T-helper 2 cell treated with Interferon-gamma antibody and Interleukin-4, amounts not matched to agents 100 ng/mL and 5 ng/mL, for 36 hours (primary cell): ENCODE results near the gene MAT2B. TPM values are rescaled to one million over a fixed set of nuclear protein-coding genes. Genes with fewer than 3 reads are reported as not detected.

Experiments used
- intact Hi-C: fragments of 100-400 bp; cut with micrococcal nuclease; formaldehyde crosslinking; loops from one replicate; pipeline ENCODE4 v1.15.1; 2023
- total RNA-seq: library from RNA; stranded (reverse); gene quantifications from 2 replicates; pipeline ENCODE4 v1.2.3, GENCODE V29; 2022

Gene MAT2B
- total RNA-seq, 1 donor from 2014 or later: 84.5 TPM

DNA sequence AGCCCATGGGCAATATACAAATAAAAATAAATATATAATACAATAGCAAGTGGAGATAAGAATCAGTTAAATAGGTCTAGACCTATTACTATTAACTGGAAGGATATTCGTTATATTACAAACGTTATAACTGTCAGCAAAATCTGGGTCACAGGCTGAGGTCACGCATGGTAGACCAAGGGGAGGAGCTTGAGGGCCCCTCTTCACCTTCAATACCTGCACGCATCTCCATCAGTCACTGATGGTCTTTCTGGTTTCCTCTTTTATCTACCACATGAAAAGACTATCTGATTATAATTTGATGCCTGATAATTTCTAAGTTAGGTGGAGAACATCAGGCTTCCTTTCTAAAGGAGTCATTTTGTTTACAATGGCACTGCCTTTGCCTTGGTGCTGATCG, 43.2 kb downstream of the MAT2B start:
- intact Hi-C loops: no loop called here

DNA sequence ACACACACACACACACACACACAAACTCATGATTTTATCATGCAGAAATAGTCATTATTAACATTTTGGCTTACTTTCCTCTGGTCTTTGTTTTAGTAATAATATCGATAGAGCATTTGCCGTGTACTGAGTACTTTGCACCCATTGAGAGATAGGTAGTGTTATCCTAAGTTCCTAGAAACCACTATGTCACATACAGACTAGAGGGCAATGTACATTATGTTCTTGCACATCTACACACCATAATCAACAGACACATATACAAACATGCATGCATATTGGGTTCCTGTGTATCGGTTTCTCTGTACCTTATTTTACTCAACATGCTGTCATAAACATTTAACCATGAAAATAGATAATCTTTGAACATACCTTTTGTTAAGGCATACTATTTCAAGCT, 45.7 kb downstream of the MAT2B start:
- intact Hi-C loops: no loop called here

DNA sequence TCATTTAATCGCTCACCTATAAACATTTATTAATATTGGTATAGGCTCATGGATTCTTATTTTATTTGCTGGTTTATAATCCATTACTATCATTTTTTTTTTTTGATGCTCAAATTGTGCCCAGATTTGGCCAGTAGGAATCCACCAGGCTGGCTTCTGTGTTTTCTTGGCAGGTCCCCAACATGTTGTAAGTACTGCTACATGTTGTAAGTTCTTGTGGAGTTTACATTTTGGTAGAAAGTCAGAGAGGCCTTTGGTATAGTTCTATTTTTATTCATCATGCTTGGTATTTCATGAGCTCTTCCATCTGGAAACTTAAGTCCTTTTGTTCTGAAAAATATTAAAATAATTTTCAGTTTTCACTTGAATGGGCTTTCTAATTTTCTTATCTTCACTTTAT, 47.1 kb downstream of the MAT2B start:
- intact Hi-C loops: no loop called here

DNA sequence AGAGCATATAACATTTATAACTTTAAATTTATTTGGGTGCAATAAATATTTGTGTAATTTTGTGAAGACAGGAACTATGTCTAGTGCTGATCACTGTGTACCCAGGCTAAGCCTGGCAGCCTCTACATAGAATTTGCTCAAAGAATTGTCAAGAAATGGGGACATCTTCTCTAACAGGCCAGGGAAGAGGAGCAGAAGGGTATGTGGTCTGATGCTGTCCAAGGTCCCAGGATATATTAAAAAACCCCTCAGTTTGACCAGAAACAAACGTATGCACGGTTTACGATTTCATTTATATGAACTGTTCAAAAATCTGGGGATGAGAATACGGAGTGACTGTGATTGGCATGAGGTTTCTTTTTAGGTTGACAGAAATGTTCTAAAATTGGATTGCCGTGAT, 55.9 kb downstream of the MAT2B start:
- intact Hi-C loops: loop anchor here (10.0 kb wide), 1 partner anchor 1113 kb away; no protein-coding TSS in a partner anchor

DNA sequence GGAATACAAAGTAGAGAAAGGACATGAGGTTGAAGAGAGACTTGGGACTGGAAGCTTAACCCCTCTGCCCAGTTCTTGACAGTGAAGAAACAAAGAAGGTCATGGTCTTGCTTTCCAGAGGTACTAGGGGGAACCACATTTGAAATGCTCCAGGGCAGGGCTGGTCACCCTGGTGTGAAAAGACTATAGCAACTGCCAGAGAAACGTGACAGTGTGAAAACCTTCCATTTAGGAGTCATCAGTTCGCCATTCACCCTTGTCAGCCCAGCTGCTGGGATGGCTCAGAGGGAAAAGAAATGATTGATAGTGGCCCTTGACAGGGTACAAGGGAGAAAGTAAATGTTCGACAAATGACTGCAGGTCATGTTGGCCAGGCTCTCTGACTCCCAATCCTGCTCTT, 56.7 kb downstream of the MAT2B start:
- intact Hi-C loops: loop anchor here (10.0 kb wide), 1 partner anchor 1113 kb away; no protein-coding TSS in a partner anchor

DNA sequence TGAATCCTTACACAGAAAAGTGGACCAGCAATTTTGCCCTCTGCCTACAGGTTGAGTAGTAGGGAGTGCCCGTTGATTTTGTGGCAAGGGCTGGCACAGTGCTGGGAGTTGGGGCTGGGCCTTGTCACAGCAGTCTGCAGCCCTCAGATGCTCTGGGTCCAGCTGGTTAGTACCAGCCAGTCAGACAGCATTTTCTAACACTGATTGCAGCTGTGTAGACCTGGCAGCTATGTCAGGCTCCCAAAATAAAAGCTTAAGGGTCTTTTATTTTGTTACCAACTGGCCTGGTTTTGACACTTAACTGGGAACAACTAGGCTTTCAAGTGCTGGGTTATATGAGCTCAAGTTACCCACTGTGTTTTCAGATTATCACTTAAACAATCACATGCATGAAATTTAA, 57.7 kb downstream of the MAT2B start:
- intact Hi-C loops: loop anchor here (10.0 kb wide), 1 partner anchor 1112 kb away; no protein-coding TSS in a partner anchor

DNA sequence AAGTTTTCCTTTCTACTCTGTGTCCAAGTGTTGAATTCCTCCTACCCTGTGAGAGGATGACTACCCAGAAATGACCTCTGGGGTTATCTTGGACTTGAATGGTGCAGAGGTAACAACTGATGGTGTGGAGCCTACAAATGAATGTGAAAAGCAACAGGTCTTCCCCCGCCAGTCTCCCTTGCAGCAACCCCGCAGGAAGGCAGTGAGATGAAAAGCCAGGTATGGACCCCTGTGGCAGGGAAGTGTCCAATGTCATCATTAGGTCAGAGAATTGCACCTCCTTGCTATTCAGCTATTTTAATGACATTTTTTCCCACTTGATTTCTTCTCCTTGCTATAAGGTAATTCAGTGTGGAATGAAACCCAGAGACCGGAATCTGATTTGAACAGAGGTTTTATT, 58.5 kb downstream of the MAT2B start:
- intact Hi-C loops: loop anchor here (1.0 to 10.0 kb wide), 3 partner anchors 449 to 1645 kb away; no protein-coding TSS in a partner anchor

DNA sequence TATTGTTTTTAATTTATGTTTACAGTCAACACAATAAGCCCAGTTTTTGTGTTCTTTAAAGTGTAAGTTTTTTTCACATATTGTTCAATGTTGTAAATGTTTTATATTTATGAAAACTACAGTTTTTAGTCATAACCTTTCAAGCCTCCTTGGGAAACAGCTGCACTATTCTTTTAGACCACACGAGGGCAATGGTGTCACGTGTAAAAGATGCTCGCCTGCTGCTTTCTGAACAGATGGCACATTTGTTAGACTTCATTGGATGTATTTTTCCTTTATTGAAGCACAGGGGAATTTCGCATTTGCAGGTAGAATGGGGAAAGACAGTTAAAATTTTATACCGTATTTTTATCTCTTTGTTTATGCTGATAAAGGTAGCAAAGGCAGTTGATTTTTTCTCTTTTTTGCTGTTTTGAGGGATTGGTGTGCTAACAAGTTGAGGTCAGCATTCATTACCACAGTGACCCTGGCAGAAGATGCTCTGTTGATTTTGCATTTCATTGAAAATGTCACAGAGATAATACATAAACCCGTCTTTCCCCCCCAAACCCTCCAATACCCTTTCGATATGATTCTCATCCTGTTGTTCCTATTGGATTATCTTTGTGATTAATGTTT, 59.0 kb downstream of the MAT2B start:
- intact Hi-C loops: loop anchor here (1.0 to 10.0 kb wide), 3 partner anchors 448 to 1645 kb away; no protein-coding TSS in a partner anchor

DNA sequence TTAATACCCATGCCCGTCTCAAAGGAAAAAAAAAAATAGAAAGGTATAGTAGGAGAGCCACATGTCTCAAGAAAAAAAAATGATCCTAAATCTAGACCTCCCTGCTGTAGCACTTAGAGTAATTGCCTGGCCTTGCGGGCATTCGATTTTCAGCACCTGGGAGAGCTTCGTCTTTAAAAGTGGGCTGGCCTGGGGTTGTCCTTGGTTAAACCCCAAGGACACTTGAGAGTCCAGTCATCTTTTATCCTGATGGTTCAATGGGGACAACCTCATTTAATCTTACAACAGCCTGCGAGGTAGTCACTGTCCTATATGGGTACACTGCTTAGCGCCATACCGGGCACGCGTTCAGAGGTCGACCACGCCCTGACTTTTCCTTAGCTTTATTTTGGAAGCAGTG, 60.1 kb downstream of the MAT2B start:
- intact Hi-C loops: loop anchor here (2.0 to 10.0 kb wide), 2 partner anchors 447 to 1109 kb away; no protein-coding TSS in a partner anchor

DNA sequence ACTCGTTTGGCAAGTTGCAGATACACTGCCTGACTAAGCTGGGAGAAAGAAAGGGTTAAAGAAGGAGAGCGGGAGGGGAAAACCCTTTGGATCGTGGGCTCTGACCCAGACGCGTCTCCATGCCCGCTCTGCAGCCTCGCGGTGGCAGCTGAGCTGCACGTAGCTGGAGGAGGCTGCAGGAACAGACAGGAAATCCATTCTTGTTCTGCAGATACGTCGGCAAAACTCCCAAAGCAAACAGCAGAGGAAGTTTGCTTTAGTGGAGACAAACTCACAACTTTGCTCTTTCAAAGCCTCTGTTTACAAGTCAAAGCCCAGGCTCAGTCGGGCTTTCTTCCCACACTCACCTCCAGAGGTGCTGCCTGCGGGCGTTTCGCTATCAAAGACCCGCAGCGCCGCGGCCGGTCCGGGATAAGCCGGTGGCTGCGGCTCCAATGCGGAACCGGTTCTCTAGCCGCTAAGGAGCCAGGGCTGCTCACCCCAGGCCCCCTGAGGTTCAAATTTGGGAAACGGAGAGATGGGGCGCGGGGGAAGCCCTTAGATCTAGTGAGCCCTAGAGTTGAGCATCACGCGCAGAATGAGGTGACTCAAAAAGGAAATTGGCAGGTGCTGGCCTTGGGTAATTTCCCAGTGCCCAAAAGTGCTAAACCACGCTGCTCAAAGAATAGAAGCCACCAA, 60.7 kb downstream of the MAT2B start:
- intact Hi-C loops: loop anchor here (2.0 to 10.0 kb wide), 2 partner anchors 447 to 1109 kb away; no protein-coding TSS in a partner anchor

DNA sequence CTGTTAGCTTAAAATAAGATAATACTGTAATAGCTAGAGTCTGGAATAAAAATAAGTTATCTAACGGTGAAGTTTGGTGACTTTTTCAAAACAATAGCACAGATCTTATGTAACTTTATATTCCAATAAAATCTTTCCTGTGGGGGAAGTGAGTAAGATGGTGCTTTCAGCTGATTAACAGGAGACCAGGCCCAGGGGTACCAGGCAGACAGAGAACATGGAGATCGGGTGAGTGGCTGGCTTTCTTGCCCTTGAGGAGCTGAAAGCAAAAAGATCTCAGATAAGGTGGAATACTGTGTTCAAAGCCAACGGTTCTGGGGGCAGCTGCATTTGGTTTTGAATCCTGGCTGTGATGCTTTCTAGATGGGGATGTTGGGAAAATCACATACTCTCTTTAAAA, 61.3 kb downstream of the MAT2B start:
- intact Hi-C loops: loop anchor here (10.0 kb wide), 1 partner anchor 1108 kb away; no protein-coding TSS in a partner anchor

DNA sequence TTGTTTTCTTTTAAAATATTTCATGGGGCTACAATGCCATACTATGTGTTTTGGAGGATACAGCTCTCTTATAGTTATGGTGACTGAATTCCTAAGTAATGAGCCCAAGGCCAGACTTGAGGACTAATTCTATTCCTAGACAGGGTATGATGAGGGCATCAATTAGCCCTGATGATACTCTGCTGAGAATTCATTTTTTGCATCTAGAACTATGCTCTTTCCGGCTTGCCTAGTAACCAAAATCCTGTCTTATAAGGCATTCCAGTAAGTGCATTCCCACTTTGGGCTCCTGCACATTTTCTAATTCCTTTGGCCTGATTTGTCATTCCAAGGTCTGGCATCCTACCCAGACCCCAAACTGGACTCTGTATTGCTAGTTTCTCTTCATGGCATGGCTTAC, 62.4 kb downstream of the MAT2B start:
- intact Hi-C loops: loop anchor here (10.0 kb wide), 1 partner anchor 1107 kb away; no protein-coding TSS in a partner anchor

Other genes starting within 250 kb of the MAT2B start
- 111 and 119 TPM in 2 replicates for gene CCNG1, start 68.0 kb upstream of the MAT2B start, total RNA-seq
- gene NUDCD2, start 45.5 kb upstream of the MAT2B start, total RNA-seq: 28.7 and 32.3 TPM in 2 replicates
- 46.1 and 46.6 TPM in 2 replicates for gene HMMR, start 45.0 kb upstream of the MAT2B start, total RNA-seq